NCI-H345 treated with DMSO at 0.1 percent for 48 hours (cell line): ENCODE results near the gene NCOA3.
"Not testable (repeated sequence)": the region's sequence is repeated elsewhere in the genome, so short reads cannot be mapped to it uniquely, and the experiment has no call there.

Experiments
- DNase-seq: peaks from one replicate; lab custom pipeline; 2025; ENCODE audit not compliant: unreplicated experiment; lab: John Stamatoyannopoulos, UW

NCOA3 gene

DNA sequence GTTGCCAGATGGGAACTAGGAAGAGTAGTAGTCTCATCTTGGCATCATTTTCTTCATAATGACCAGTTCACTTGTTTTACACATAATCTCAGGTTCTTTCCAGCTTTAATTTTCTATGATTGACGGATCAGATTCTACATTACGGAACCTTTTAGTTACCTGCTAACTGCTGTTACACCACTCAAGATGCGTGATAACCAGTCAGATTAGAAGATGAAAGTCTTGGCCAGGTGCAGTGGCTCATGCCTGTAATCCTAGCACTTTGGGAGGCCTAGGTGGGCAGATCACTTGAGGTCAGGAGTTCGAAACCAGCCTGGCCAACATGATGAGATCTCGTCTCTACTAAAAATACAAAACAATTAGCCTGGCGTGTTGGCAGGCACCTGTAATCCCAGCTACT lies 92.5 kb downstream of the NCOA3 start:
- DNase-seq, result no peak

DNA sequence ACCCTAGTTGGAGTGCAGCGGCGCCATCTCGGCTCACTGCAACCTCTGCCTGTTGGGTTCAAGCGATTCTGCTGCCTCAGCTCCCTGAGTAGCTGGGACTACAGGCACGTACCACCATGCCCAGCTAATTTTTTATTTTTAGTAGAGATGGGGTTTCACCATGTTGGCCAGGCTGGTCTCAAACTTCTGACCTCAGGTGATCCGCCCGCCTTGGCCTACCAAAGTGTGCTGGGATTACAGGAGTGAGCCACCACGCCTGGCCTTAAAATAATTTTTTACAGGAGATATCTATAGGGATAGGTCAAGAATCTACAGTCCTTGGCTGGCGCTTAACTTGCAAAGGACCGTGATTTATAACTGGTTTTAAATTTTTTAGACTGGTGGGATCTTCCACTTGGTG lies 93.5 kb downstream of the NCOA3 start:
- not testable (repeated sequence) for DNase-seq

GRCh38 chr20:47596003-47596571 lies 94.4 kb downstream of the NCOA3 start:
- no peak for DNase-seq

DNA sequence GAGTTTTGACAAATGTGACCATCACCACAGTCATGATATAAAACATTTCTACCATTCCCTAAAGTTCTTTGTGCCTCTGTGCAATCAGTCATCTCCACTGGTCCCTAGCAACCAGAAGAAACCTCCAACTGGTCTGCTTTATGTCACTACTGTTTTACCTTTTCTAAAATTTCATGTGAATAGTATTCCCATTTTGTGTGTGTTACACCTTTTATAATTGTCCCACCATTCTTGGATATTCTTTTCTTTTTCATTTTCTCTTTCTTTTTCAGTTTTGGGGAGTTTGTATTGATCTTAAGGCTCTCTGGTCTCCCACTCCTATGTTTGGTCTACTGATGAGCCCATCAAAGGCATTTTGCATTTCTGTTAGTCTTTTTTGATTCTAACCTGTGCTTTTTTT lies 95.4 kb downstream of the NCOA3 start:
- DNase-seq, result no peak

DNA sequence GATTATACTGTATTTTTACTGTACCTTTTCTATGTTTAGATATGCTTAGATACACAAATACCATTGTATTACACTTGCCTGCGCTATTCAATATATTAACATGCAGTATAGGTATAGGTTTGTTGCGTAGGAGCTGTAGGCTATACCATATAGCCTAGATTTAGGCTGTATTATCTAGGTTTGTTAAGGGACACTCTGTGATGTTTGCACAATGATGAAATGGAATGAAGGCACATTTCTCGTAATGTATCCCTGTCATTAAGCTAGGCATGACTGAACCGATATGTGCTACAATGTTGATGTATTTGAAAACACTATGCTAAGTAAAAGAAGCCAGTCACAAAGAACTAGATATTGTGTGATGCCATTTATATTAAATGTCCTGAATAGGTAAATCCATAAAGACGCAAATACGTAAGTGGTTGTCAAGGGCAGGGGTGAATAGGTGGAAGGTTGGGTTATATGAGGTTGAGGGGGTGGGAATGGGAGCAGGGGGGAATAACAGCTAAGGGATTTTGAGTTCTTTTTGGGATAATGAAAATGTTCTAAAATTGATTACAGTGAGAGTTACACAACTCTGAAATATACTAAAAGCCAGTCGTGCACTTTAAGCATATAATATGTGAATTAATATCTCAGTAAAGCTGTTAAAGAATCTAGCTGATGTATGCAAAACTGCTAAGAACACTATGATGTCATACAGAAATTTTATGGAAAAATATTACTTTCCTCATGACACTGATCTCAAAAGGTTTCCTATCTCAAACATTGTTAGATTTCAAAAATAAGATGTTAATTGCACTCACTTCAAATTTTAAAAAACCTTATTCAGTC lies 97.4 kb downstream of the NCOA3 start:
- no peak for DNase-seq

- no peak for DNase-seq
Observed at GRCh38 chr20:47600967-47601547, 99.4 kb downstream of the NCOA3 start.

GRCh38 chr20:47603260-47603659 lies 101.6 kb downstream of the NCOA3 start:
- no peak for DNase-seq

- peak; percentile 14 for DNase-seq
Observed at GRCh38 chr20:47605673-47606413, 104.2 kb downstream of the NCOA3 start.

DNA sequence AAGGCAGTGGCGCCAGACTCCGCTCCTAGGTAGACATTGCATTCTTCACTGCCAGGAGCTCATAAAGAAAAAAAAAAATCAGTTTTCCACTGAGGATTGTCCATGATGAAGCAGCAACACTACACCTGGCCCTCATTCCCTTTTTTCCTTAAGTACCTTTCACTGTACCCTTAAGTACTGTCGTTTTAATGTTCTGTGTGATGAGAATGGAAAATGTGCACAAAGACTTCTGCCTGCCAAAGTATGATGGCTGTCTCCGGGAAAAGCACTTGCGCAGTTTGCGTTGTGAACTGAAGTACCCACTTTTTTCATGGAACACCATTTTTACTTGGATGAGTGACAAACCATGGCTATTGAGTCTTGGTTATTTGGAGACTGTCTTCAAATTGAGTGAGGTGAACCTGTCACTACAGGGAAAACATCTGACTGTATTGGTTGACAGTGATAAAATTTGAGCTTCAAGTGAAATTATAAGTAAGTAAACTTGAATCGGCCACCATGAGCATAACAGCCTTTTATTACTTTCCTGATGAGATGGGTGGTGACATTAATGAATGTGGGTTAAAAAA lies 104.8 kb downstream of the NCOA3 start:
- DNase-seq, result peak; percentile 64

DNA sequence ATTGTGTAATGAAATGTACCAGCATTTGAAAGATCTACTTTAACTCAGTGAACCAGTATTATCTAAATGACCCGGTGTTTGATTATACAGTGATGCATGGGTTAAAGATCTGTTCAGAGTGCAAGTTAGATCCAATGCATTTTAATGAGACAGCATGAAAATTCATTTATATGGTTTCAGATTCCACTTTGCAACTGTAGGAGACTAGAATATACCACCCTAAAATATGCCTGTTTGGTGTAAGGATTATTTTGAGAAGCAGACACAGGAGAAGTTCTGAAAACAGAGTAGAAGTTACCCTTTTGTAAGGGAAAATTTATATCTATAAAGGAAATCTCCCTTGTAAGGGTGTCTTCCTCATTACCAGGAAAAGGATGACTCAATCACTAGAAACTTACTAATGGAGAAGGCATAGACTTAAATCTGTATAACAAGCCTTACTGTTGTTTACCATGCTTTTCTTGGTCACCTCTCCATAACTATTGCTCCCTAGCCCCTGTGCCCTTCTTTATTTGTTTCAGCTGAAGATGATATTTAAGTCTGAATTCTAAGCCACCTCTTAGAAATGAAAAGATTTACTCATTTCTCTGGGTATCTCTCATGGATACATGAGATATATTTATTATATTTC lies 105.4 kb downstream of the NCOA3 start:
- DNase-seq, result no peak

GRCh38 chr20:47609001-47609400 lies 107.3 kb downstream of the NCOA3 start:
- DNase-seq, result no peak

DNA sequence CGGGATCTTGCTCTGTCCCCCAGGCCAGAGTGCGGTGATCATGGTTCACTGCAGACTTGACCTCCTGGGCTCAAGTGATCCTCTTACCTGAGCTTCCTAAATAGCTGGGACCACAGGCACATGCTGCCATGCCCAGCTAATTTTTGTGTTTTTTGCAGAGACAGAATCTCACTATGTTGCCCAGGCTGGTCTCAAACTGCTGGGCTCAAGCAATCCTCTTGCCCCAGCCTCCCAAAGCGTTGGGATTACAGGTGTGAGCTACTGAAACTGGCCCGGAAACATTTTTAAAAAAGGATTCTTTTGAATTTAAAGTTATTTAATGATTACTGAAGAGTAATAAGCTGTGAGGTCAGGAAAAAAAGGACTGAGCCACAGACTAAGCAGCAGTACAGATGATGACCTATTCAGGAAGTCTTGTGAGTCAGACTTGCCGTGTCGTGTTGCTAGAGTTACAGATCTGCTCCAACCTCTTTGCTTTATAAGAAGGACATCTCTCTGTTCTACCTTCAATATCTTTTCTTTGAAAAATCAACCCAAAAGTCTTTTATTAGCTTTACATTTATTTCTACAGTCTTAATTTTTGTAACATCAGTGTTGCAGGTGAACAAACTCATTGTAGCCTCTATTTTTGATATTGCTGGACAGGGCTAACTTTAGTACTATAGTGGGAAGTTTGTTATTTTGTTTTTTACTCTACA lies 108.7 kb downstream of the NCOA3 start:
- DNase-seq, result no peak

DNA sequence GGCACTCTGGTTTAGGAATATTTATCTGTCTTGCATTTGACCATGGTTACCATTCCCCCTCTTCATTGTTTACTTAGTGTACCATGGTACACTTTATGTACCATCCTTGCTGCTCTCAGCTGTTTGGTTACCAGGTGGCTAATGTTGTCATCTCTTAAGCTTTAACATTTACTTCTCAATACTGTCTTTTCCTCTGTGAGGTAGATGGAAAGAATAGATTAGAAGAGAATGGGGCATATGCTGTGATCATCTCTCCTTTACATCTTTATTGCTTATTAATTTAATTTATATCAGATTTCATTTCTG lies 109.2 kb downstream of the NCOA3 start:
- no peak for DNase-seq

- DNase-seq, result no peak
Observed at GRCh38 chr20:47611785-47612184, 110.1 kb downstream of the NCOA3 start.

- no peak for DNase-seq
Observed at GRCh38 chr20:47612670-47613069, 111.0 kb downstream of the NCOA3 start.

GRCh38 chr20:47614703-47615309 lies 113.1 kb downstream of the NCOA3 start:
- no peak for DNase-seq

- DNase-seq, result no peak
Observed at GRCh38 chr20:47618479-47618878, 116.8 kb downstream of the NCOA3 start.

DNA sequence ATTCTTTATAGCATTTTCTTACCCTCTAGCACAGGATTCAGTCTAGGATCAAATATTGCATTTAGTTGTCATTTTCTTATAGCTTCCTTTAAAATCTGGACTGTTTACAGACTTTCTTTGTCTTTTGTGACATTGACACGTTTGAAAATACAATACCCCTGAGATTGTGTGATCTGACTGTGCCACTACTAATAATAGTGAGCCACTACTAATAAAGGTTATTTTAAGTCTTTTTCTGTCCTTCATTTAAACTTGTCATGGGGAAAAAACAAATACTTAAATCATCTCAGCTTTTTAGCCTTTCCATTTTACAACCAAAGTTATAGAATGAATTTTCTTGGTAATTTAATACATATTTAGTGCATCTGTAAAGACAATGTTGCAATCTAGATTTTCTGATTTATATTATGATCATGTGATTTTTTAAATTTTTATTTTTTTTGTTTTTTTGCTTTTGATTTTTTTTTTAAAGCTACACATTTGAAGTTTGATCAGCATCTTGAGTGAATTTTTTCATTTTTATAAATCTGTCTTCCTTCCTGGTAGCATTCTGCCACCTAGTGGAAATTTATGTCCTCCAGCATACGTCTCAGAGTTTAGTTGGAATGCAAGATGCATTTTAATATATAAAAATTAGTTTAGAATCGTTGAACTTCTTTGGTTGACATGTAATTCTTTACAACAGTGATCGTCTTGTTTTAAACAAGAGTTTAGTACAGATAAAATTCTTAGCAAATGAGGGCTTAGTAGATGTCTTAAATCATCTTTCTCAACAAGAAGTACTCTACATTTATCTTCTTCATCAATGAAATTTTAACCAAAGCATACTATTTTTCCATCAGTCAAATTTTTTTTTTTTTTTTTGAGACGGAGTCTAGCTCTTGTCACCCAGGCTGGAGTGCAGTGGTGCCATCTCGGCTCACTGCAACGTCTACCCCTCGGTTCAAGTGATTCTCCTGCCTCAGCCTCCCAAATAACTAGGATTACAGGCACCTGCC lies 119.4 kb downstream of the NCOA3 start:
- DNase-seq, result peak; percentile 54

DNA sequence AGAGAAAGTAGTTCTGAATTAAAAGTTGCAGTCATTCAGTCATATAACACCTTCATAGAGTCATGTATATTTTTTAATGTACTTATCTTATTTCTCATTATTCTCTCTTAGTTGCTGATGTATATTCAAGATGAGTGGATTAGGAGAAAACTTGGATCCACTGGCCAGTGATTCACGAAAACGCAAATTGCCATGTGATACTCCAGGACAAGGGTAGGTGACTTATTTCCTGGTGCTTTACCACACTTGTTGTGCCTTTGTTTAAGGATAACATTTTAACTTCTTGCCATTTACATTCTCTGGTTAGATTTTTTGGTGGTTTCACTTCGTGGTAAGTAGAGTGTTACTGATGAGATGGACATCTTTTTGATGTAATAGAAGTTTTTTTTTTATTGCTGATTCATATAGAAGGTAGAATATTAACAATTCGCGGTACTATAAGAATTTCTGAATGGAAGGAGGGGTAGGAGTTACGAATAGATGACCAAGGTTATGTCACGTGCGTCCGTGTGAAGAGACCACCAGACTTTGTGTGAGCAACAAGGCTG lies 120.5 kb downstream of the NCOA3 start:
- DNase-seq, result no peak
